WTC11 (cell line): ENCODE measurements around the gene RASA2. TPM values are rescaled to one million over a fixed set of nuclear protein-coding genes. Genes with fewer than 3 reads are reported as not detected.

Experiments used
- ATAC-seq: fragments of 200-7000 bp; cut with Tn5 transposase; 2 replicates; pipeline ENCODE4 v1.10.0; 2021; ENCODE audit warnings: mild to moderate bottlenecking, moderate library complexity
- CTCF ChIA-PET: fragments of 300-600 bp; sonication (Branson Sonifier 250); formaldehyde crosslinking; loops from one replicate; lab custom pipeline; 2021; ENCODE audit warnings: antibody characterized with exemption; lab: Charles Lee
- POLR2A ChIA-PET: fragments of 350-600 bp; sonication (Branson Sonifier 250); formaldehyde crosslinking; loops from one replicate; lab custom pipeline; 2021; ENCODE audit warnings: antibody characterized with exemption; lab: Charles Lee
- DNase-seq: peaks from one replicate; pipeline ENCODE4 v3.0.0; 2021; ENCODE audit warnings: low spot score
- H3K27ac Mint-ChIP-seq: 2 replicates; pipeline ENCODE4 v1.8.0; 2021; ENCODE audit warnings: mixed read lengths
- H3K27me3 Mint-ChIP-seq: 2 replicates; pipeline ENCODE4 v1.8.0; 2021; ENCODE audit warnings: low read depth, mild to moderate bottlenecking, moderate library complexity, mixed read lengths
- H3K36me3 Mint-ChIP-seq: 2 replicates; pipeline ENCODE4 v1.8.0; 2021; ENCODE audit warnings: mixed read lengths
- H3K4me1 Mint-ChIP-seq: 2 replicates; pipeline ENCODE4 v1.8.0; 2022; ENCODE audit warnings: mixed read lengths
- H3K4me3 Mint-ChIP-seq: 2 replicates; pipeline ENCODE4 v1.8.0; 2021; ENCODE audit warnings: mild to moderate bottlenecking, moderate library complexity, mixed read lengths
- H3K9me3 Mint-ChIP-seq: 2 replicates; pipeline ENCODE4 v1.8.0; 2021; ENCODE audit warnings: mixed read lengths
- AFF4 ChIP-seq: sonication (generic); formaldehyde crosslinking; IDR thresholded peaks from 2 replicates; pipeline ENCODE4 v1.8.1; 2023; ENCODE audit warnings: mild to moderate bottlenecking, missing genetic modification reagents, borderline replicate concordance
- CDX4 ChIP-seq: fragments of 250-450 bp; sonication (Bioruptor Pico); IDR thresholded peaks from 2 replicates; pipeline ENCODE4 v1.9.0; 2021; ENCODE audit warnings: moderate library complexity, mild to moderate bottlenecking, inconsistent platforms, borderline replicate concordance
- CREM ChIP-seq: sonication (generic); formaldehyde crosslinking; IDR thresholded peaks from 2 replicates; pipeline ENCODE4 v1.8.1; 2022; ENCODE audit warnings: mild to moderate bottlenecking, missing genetic modification reagents, moderate library complexity
- ESRRA ChIP-seq: sonication (generic); formaldehyde crosslinking; IDR thresholded peaks from 2 replicates; pipeline ENCODE4 v1.8.1; 2022; ENCODE audit warnings: mild to moderate bottlenecking, missing genetic modification reagents, borderline replicate concordance
- ETV6 ChIP-seq: sonication (generic); formaldehyde crosslinking; IDR thresholded peaks from 2 replicates; pipeline ENCODE4 v1.8.1; 2022; ENCODE audit warnings: mild to moderate bottlenecking, missing genetic modification reagents
- FOXJ3 ChIP-seq: sonication (generic); formaldehyde crosslinking; IDR thresholded peaks from 2 replicates; pipeline ENCODE4 v1.9.0; 2021; ENCODE audit warnings: missing genetic modification reagents, mild to moderate bottlenecking, borderline replicate concordance
- FOXK1 ChIP-seq: sonication (generic); formaldehyde crosslinking; IDR thresholded peaks from 2 replicates; pipeline ENCODE4 v1.8.0; 2022; ENCODE audit warnings: mild to moderate bottlenecking, moderate library complexity, missing genetic modification reagents
- FOXP4 ChIP-seq: sonication (generic); formaldehyde crosslinking; IDR thresholded peaks from 2 replicates; pipeline ENCODE4 v1.8.0; 2022; ENCODE audit warnings: mild to moderate bottlenecking, missing genetic modification reagents
- GABPB1 ChIP-seq: sonication (generic); formaldehyde crosslinking; IDR thresholded peaks from 2 replicates; pipeline ENCODE4 v1.8.1; 2023; ENCODE audit warnings: mild to moderate bottlenecking, missing genetic modification reagents
- IRF2 ChIP-seq: sonication (generic); formaldehyde crosslinking; IDR thresholded peaks from 2 replicates; pipeline ENCODE4 v1.8.0; 2022; ENCODE audit warnings: low read depth, missing genetic modification reagents, borderline replicate concordance
- MLX ChIP-seq: sonication (generic); formaldehyde crosslinking; IDR thresholded peaks from 2 replicates; pipeline ENCODE4 v1.8.1; 2023; ENCODE audit warnings: mild to moderate bottlenecking, missing genetic modification reagents, moderate library complexity
- NFATC4 ChIP-seq: fragments of 250-450 bp; sonication (Bioruptor Pico); IDR thresholded peaks from 2 replicates; pipeline ENCODE4 v1.9.0; 2021; ENCODE audit warnings: mild to moderate bottlenecking
- NR1H2 ChIP-seq: sonication (generic); formaldehyde crosslinking; IDR thresholded peaks from 2 replicates; pipeline ENCODE4 v1.9.0; 2021; ENCODE audit warnings: mild to moderate bottlenecking, moderate library complexity, missing genetic modification reagents
- OVOL2 ChIP-seq: fragments of 250-450 bp; sonication (Bioruptor Pico); IDR thresholded peaks from 2 replicates; pipeline ENCODE4 v1.9.0; 2021; ENCODE audit warnings: mild to moderate bottlenecking, borderline replicate concordance
- TEAD4 ChIP-seq: sonication (generic); formaldehyde crosslinking; IDR thresholded peaks from 2 replicates; pipeline ENCODE4 v1.8.0; 2022; ENCODE audit warnings: mild to moderate bottlenecking, missing genetic modification reagents
- TP53 ChIP-seq: sonication (generic); formaldehyde crosslinking; IDR thresholded peaks from 2 replicates; pipeline ENCODE4 v1.8.1; 2023; ENCODE audit warnings: mild to moderate bottlenecking, missing genetic modification reagents
- USF1 ChIP-seq: sonication (generic); formaldehyde crosslinking; IDR thresholded peaks from 2 replicates; pipeline ENCODE4 v1.8.0; 2022; ENCODE audit warnings: mild to moderate bottlenecking, missing genetic modification reagents
- ZBTB21 ChIP-seq: sonication (generic); formaldehyde crosslinking; IDR thresholded peaks from 2 replicates; pipeline ENCODE4 v1.8.1; 2023; ENCODE audit warnings: mild to moderate bottlenecking, missing genetic modification reagents, borderline replicate concordance
- ZNF232 ChIP-seq: sonication (generic); formaldehyde crosslinking; IDR thresholded peaks from 2 replicates; pipeline ENCODE4 v1.8.0; 2022; ENCODE audit warnings: mild to moderate bottlenecking, missing genetic modification reagents
- ZNF425 ChIP-seq: fragments of 250-450 bp; sonication (Bioruptor Pico); conservative IDR thresholded peaks from 2 replicates; pipeline ENCODE4 v1.9.0; 2021; ENCODE audit warnings: mild to moderate bottlenecking
- total RNA-seq: library from RNA; stranded (reverse); gene quantifications from 3 replicates; pipeline ENCODE4 v1.2.3, GENCODE V29; 2021

The RASA2 gene
- total RNA-seq, 1 experiment from 2014 or later = 13.9 TPM

- TF ChIP-seq FOXJ3 (no peak), NFATC4 (no peak), CREM (CRISPR knock-in tag) (no peak)
Measured at GRCh38 chr3:141529256-141529655, 42.4 kb downstream of the RASA2 start (continued).

- ChIA-PET CTCF (no interaction called here), POLR2A (no interaction called here)
- Mint-ChIP-seq H3K9me3 (no peaks in the 10 kb centered on the region), H3K4me1 (peaks cover 13% of the 10 kb centered on the region), H3K4me3 (no peak overlapping the region), H3K27ac (no peak overlapping the region), H3K36me3 (no peaks in the 10 kb centered on the region), H3K27me3 (peaks cover 4% of the 10 kb centered on the region; the same call in 1 of the 2 replicates)
- TF ChIP-seq FOXK1 (CRISPR knock-in tag) = no peak
- TF ChIP-seq ETV6 = no peak
- no peak for TF ChIP-seq MLX (CRISPR knock-in tag)
- no peak for TF ChIP-seq AFF4 (CRISPR knock-in tag)
- TF ChIP-seq NR1H2 = no peak
- no peak for TF ChIP-seq GABPB1
- TF ChIP-seq IRF2 (CRISPR knock-in tag) = no peak
- no peak for TF ChIP-seq OVOL2 (CRISPR knock-in tag)
- no peak for TF ChIP-seq ZBTB21
- no peak for TF ChIP-seq CREM (CRISPR knock-in tag)
- no peak for TF ChIP-seq TP53 (CRISPR knock-in tag)
- no peak for TF ChIP-seq ESRRA (CRISPR knock-in tag)
- no peak for TF ChIP-seq ZNF425
- TF ChIP-seq CDX4 (CRISPR knock-in tag) = no peak
- TF ChIP-seq TEAD4 (CRISPR knock-in tag) = no peak
- TF ChIP-seq FOXP4 (CRISPR knock-in tag) = no peak
- no peak for TF ChIP-seq ZNF232 (CRISPR knock-in tag)
- no peak for TF ChIP-seq USF1 (CRISPR knock-in tag)
- no peak for ATAC-seq
- DNase-seq = no peak
Measured at GRCh38 chr3:141529717-141530414, 43.0 kb downstream of the RASA2 start.
